Measurements from ENCODE around the gene CERS4. TPM values are rescaled to one million over a fixed set of nuclear protein-coding genes. Genes with fewer than 3 reads are reported as not detected.

The CERS4 gene
- total and polyA plus RNA-seq, 2 of the 8 experiments (the other 6 are each of a cell fraction or from before 2014, with no cell fraction given) = 88.2 to 179 TPM

DNA sequence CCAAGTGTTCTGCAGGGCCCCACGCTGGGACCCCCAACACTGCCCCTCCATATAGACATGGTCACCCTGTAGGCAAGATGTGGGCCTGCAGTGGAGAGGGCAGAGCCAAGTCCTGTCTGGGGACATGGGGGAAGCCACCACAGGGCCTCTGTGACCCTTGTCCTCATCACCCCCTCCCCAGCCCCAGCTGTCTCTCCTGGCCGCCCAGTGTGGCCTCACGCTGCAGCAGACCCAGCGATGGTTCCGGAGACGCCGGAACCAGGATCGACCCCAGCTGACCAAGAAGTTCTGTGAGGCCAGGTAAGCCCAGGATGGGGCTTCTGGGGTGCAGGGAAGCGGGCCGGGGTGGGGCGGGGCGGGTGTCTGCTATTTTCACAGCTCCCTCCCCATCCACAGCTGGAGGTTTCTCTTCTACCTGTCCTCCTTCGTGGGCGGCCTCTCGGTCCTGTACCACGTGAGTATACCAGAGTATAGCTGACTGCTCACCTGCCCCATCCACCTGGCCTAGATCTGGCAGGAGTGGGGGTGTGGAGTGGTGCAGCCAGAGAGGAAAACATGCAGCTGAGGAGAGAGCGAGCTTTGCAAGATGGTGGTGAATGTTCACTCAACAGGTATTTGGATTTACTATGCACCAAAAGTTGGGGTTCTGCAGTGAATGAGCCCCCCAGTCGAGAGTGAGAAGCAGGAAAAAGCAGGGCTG lies 46.4 kb downstream of the CERS4 start:
- no peaks in the 10 kb centered on the region for H3K23me2 ChIP-seq (ENCODE audit: low read depth, low read length)
- CTCF ChIA-PET (ENCODE audit: partially characterized antibody) = interaction anchor here (0.6 to 2.0 kb wide), 6 partner anchors 12 to 327 kb away, joined by 3 to 5 read pairs (median 3); no protein-coding TSS in a partner anchor
- 89% methylated on average over 14 of the region's 18 CpGs; no CpG with 5 or more reads in 1 of the 2 experiments for WGBS, 2 experiments (ENCODE audit: extremely low coverage in 1 of 2, insufficient coverage in 1 of 2, insufficient read length in 1 of 2, insufficient replicate concordance in 2 of 2, low coverage in 1 of 2, low lambda C conversion rate in 2 of 2, missing lambda C conversion rate in 1 of 2)

More for the DNA sequence above, 46.4 kb downstream of the CERS4 start:
- Histone ChIP-seq H3K27me3 (replicated peaks in 1 of 4; ENCODE audit: control insufficient read depth in 3 of 4, extremely low read depth in 1 of 4, insufficient read depth in 3 of 4, low read length in 3 of 4) (no peaks in the 10 kb centered on the region), H3K4ac (replicated peaks; ENCODE audit: insufficient read length, low read depth, low read length) (no peak overlapping the region), H2AFZ (ENCODE audit: low read length) (no peak overlapping the region), H2BK15ac (ENCODE audit: low read length) (no peak overlapping the region), H3K14ac (ENCODE audit: insufficient read length) (no peak overlapping the region), H3K9ac (replicated peaks in 1 of 4; ENCODE audit: extremely low read depth in 1 of 4, low read depth in 3 of 4, low read length in 3 of 4) (no peak overlapping the region), H2BK20ac (ENCODE audit: low read length) (no peak overlapping the region), H3K36me3 (ENCODE audit: control insufficient read depth in 2 of 4, insufficient read depth in 4 of 4, low read length in 3 of 4) (peaks cover 8 to 33% (median 24%) of the 10 kb centered on the region in 4 experiments; a peak in 7 of 8 replicates), H3K79me2 (ENCODE audit: control insufficient read depth in 1 of 2, insufficient read depth in 2 of 2, low read length in 2 of 2) (no peaks in the 10 kb centered on the region), H3K23ac (ENCODE audit: insufficient read length) (no peak overlapping the region), H2BK12ac (ENCODE audit: low read depth, low read length) (no peak overlapping the region), H3K27ac (ENCODE audit: low read depth, low read length) (no peak overlapping the region), H2AK5ac (ENCODE audit: low read depth, low read length) (no peak overlapping the region), H2BK120ac (replicated peaks; ENCODE audit: low read depth, low read length) (no peak overlapping the region), H3K79me1 (ENCODE audit: low read depth, low read length) (no peaks in the 10 kb centered on the region; the same call in 1 of the 2 replicates), H4K91ac (replicated peaks; ENCODE audit: insufficient read length, low read length) (no peak overlapping the region), H3K4me1 (replicated peaks in 1 of 4; ENCODE audit: control insufficient read depth in 3 of 4, insufficient read depth in 4 of 4, low read length in 3 of 4) (peaks cover 0 to 2% (median 0%) of the 10 kb centered on the region in 4 experiments; a peak in 1 of 7 replicates), H4K20me1 (replicated peaks in 1 of 2; ENCODE audit: control insufficient read depth in 1 of 2, insufficient read depth in 2 of 2, low read length in 2 of 2) (peaks cover 5 to 8% of the 10 kb centered on the region in 2 experiments), H3K4me3 (ENCODE audit: extremely low read depth in 1 of 4, insufficient read depth in 2 of 4, low read depth in 3 of 4, low read length in 4 of 4) (no peak overlapping the region), H3K4me2 (ENCODE audit: insufficient read depth in 1 of 2, low read depth in 2 of 2, low read length in 2 of 2) (no peak overlapping the region), H3K9me3 (ENCODE audit: insufficient read depth in 2 of 2, low read depth in 1 of 2, low read length in 1 of 2) (no peaks in the 10 kb centered on the region), H4K8ac (ENCODE audit: extremely low read depth, insufficient read depth, low read length) (no peak overlapping the region; the same call in 1 of the 2 replicates), H2BK5ac (ENCODE audit: low read depth, low read length) (no peak overlapping the region), H3K56ac (replicated peaks; ENCODE audit: insufficient read length, low read depth, low read length) (no peak overlapping the region), H4K5ac (ENCODE audit: insufficient read length, low read depth, low read length) (no peak overlapping the region), H3K18ac (ENCODE audit: extremely low read depth, low read length) (no peak overlapping the region)
- DNase-seq (ENCODE audit: low read depth in 1 of 2, low spot score in 2 of 2) (no peak), FAIRE-seq (no peak)
- POLR2A ChIA-PET (ENCODE audit: partially characterized antibody) = interaction anchor here (1.0 to 2.1 kb wide), 3 partner anchors 15 to 98 kb away, joined by 3 to 9 read pairs (median 6); no protein-coding TSS in a partner anchor
- no peak for TF ChIP-seq CTBP2 (IDR thresholded peaks at IDR 0.05; ENCODE audit: borderline replicate concordance, insufficient read depth, insufficient read length, low read length)
- no peak for TF ChIP-seq KDM4A (IDR thresholded peaks at IDR 0.05; ENCODE audit: low read depth, low read length, severe bottlenecking)
